ENCODE measurements around the gene TBR1.

Gene TBR1

GRCh38 chr2:161415987-161416707 is at the start of gene TBR1:
Gene TBR1 (plus strand): TSS chr2:161416297. CDS start chr2:161416411, 114 bp downstream.
- DNase-seq: no peak

GRCh38 chr2:161367675-161368074 is 48.4 kb upstream of the TBR1 start:
- DNase-seq: no peak

GRCh38 chr2:161369311-161369710 is 46.8 kb upstream of the TBR1 start:
- DNase-seq: no peak

GRCh38 chr2:161370981-161371380 is 45.1 kb upstream of the TBR1 start:
- DNase-seq: no peak

- DNase-seq: no peak
Measured at GRCh38 chr2:161371869-161372268, 44.2 kb upstream of the TBR1 start.

- DNase-seq: no peak
Measured at GRCh38 chr2:161373942-161374341, 42.2 kb upstream of the TBR1 start.

GRCh38 chr2:161374446-161374845 is 41.7 kb upstream of the TBR1 start:
- no peak for DNase-seq

- DNase-seq: no peak
Measured at GRCh38 chr2:161379740-161380139, 36.4 kb upstream of the TBR1 start.

GRCh38 chr2:161381546-161381945 is 34.6 kb upstream of the TBR1 start:
- no peak for DNase-seq

GRCh38 chr2:161382747-161383146 is 33.4 kb upstream of the TBR1 start:
- no peak for DNase-seq

- DNase-seq: no peak
Measured at GRCh38 chr2:161384864-161385263, 31.2 kb upstream of the TBR1 start.

- DNase-seq: no peak
Measured at GRCh38 chr2:161386228-161386824, 29.8 kb upstream of the TBR1 start.

- DNase-seq: no peak
Measured at GRCh38 chr2:161388146-161388779, 27.8 kb upstream of the TBR1 start.

- DNase-seq: no peak
Measured at GRCh38 chr2:161391737-161392506, 24.2 kb upstream of the TBR1 start.

- DNase-seq: no peak
Measured at GRCh38 chr2:161400076-161400475, 16.0 kb upstream of the TBR1 start.

GRCh38 chr2:161402297-161402696 is 13.8 kb upstream of the TBR1 start:
- no peak for DNase-seq

GRCh38 chr2:161406316-161406715 is 9.8 kb upstream of the TBR1 start:
- DNase-seq: no peak

GRCh38 chr2:161407597-161407996 is 8.5 kb upstream of the TBR1 start:
- DNase-seq: no peak

- no peak for DNase-seq
Measured at GRCh38 chr2:161409308-161409907, 6.7 kb upstream of the TBR1 start.

- no peak for DNase-seq
Measured at GRCh38 chr2:161412346-161412745, 3.8 kb upstream of the TBR1 start.

- no peak for DNase-seq
Measured at GRCh38 chr2:161414042-161415033, 1.8 kb upstream of the TBR1 start.
